Breast epithelium (tissue), 3 donors: ENCODE results near the gene RCE1.

Experiments used
- CTCF ChIP-seq, 3 donors: fragments of 450-650 bp; IDR thresholded peaks; one replicate each; pipeline ENCODE4 v1.5.1; 2016 to 2017; ENCODE audit warnings: antibody characterized with exemption in 3 of 3, mild to moderate bottlenecking in 3 of 3, moderate library complexity in 3 of 3
- POLR2A ChIP-seq: fragments of 450-650 bp; IDR thresholded peaks from one replicate; pipeline ENCODE4 v1.6.1; 2016; ENCODE audit warnings: antibody characterized with exemption, mild to moderate bottlenecking, moderate library complexity

GRCh38 chr11:66848671-66849500 lies 5.6 kb downstream of the RCE1 start:
- TF ChIP-seq POLR2A (no peak), CTCF (IDR thresholded peaks at IDR 0.05) (no peak)
